Measurements from ENCODE around the gene RFK. TPM values are rescaled to one million over a fixed set of nuclear protein-coding genes. Genes with fewer than 3 reads are reported as not detected.

Gene RFK
- total RNA-seq, 6 experiments from 2014 or later, result 11.1 to 25.2 (median 19.7) TPM

GRCh38 chr9:76373784-76374474, 20.3 kb downstream of the RFK start:
- no peaks in the 10 kb centered on the region for H3K27me3 ChIP-seq

GRCh38 chr9:76373173-76373783, 20.9 kb downstream of the RFK start:
- H3K36me3 ChIP-seq, result no peaks in the 10 kb centered on the region
- no peak for TF ChIP-seq POLR2A (IDR thresholded peaks at IDR 0.05)
- TF ChIP-seq CTCF (IDR thresholded peaks at IDR 0.05), result no peak
- intact Hi-C loops (cut with DNase I), result no loop called here
- 16% methylated on average over 4 of the region's 4 CpGs for WGBS (ENCODE audit: insufficient coverage, low coverage, low lambda C conversion rate, missing lambda C conversion rate)
- H3K27ac ChIP-seq, result peak overlapping the region in 2 of 3 donors; percentile 64 to 65
- DNase-seq (peak; percentile 77 to 93 (median 86)), ATAC-seq (peak; percentile 83 to 95 (median 90))
- peaks cover 0 to 50% (median 25%) of the 10 kb centered on the region in 4 donors for H3K4me1 ChIP-seq
- H3K27me3 ChIP-seq, result no peaks in the 10 kb centered on the region
- no peaks in the 10 kb centered on the region for H3K9me3 ChIP-seq
- no peak overlapping the region for H3K4me3 ChIP-seq

More at GRCh38 chr9:76373784-76374474, 20.3 kb downstream of the RFK start:
- intact Hi-C loops (cut with DNase I), result no loop called here
- Histone ChIP-seq H3K36me3 (no peaks in the 10 kb centered on the region), H3K4me1 (peaks cover 0 to 50% (median 25%) of the 10 kb centered on the region in 4 donors), H3K4me3 (no peak overlapping the region), H3K27ac (peak overlapping the region in 2 of 3 donors; percentile 64 to 65), H3K9me3 (no peaks in the 10 kb centered on the region)
- no peak for TF ChIP-seq POLR2A (IDR thresholded peaks at IDR 0.05)
- no peak for TF ChIP-seq CTCF (IDR thresholded peaks at IDR 0.05)
- WGBS (ENCODE audit: insufficient coverage, low coverage, low lambda C conversion rate, missing lambda C conversion rate), result 54% methylated on average over 3 of the region's 6 CpGs
- DNase-seq (no peak), ATAC-seq (no peak)

GRCh38 chr9:76372336-76372735, 21.9 kb downstream of the RFK start:
- peaks cover 0 to 50% (median 25%) of the 10 kb centered on the region in 4 donors for H3K4me1 ChIP-seq

GRCh38 chr9:76371901-76372300, 22.3 kb downstream of the RFK start:
- 88% methylated on average over 1 of the region's 1 CpG for WGBS (ENCODE audit: insufficient coverage, low coverage, low lambda C conversion rate, missing lambda C conversion rate)
- no peak overlapping the region for H3K27ac ChIP-seq
- no peaks in the 10 kb centered on the region for H3K27me3 ChIP-seq
- H3K9me3 ChIP-seq, result no peaks in the 10 kb centered on the region
- DNase-seq (no peak), ATAC-seq (no peak)
- no peak overlapping the region for H3K4me3 ChIP-seq
- H3K4me1 ChIP-seq, result peaks cover 0 to 50% (median 25%) of the 10 kb centered on the region in 4 donors
- no peaks in the 10 kb centered on the region for H3K36me3 ChIP-seq
- TF ChIP-seq POLR2A (IDR thresholded peaks at IDR 0.05), result no peak
- TF ChIP-seq CTCF (IDR thresholded peaks at IDR 0.05), result no peak
- intact Hi-C loops (cut with DNase I), result no loop called here

More at GRCh38 chr9:76372336-76372735, 21.9 kb downstream of the RFK start:
- H3K4me3 ChIP-seq, result no peak overlapping the region
- no peaks in the 10 kb centered on the region for H3K36me3 ChIP-seq
- peak overlapping the region in 1 of 3 donors; percentile 49 for H3K27ac ChIP-seq
- H3K27me3 ChIP-seq, result no peaks in the 10 kb centered on the region
- ATAC-seq (no peak), DNase-seq (no peak)
- H3K9me3 ChIP-seq, result no peaks in the 10 kb centered on the region
- TF ChIP-seq CTCF (IDR thresholded peaks at IDR 0.05), result no peak
- no peak for TF ChIP-seq POLR2A (IDR thresholded peaks at IDR 0.05)
- intact Hi-C loops (cut with DNase I), result no loop called here
